Nucleus accumbens (tissue), 56 donors: ENCODE measurements around the gene BMP10.

Experiments
- DNase-seq, 56 donors: peaks; one replicate each; lab custom pipeline; 2025; lab: John Stamatoyannopoulos, UW

The BMP10 gene

DNA sequence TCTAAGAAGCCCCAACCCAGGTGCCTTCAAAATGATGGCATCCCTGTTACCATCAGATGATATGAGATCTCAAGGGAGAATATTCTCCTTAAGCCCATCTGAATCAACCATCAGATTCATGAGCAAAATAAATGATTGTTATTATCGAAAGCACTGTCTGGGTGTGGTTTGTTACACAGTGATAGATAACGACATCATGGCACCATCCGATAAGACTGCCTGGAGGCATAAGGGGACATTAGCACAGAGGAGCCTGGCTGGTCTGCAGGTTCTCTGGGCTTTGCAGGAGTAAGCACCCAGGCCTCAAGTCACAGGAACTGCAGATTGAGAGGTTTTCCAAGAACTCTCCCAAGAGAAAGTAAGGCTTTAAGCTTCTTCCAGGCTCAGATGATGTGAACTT, 15.6 kb downstream of the BMP10 start:
- DNase-seq, result no peak

DNA sequence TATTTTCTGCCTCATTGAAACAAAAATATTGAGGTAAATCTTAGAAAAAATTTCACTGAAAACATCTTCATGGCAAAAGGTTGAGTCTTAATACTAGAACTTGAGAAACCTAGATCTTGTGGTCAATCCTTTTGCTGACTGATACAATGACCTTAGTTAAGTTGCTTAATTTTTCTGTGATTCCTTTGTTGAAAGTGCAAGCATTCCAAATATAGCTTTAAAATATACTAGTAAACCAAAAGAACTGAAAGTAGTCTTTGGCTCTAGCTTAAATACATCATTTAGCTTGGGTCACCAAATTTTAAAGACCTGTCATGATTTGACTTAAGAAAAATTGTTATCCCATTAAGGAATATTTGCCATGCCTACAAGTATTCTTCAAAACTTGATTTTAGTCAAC, 16.7 kb downstream of the BMP10 start:
- no peak for DNase-seq

DNA sequence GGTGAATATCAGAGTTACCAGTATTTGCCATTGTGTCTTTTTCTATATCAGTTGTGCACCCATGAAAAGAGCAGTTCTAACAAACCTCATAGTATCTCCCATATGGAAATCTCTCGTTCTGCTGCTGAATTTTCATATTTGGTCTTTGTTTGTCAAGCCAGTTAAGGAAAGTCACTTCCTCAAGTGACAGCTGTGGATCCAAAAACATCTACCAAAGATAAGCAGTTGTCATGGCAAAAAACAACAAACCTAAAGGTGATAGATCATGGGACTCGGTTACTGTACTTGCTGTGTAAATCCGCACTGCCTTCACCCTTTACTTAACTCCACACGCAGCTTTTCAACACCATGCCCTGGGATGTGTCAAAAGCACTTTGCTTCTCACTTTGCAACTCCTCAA, 17.3 kb downstream of the BMP10 start:
- no peak for DNase-seq

DNA sequence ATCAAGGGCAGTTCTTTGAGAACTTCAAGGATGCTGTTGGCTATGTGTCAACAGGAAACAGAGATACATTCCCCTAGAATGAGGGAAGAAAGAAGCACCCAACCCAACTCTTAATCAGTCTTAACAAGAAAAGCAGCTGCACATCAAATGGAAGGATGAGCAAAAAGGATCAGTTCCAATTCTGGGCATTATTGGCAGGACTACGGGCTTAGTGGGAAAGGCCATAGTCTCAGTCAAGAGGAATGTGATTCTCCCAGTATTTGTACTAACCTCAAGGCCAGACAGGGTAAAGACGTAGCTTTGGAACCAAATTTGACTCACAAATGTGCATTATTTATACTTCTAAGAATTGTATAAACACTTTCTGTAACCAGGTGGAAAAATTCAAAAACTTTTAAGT, 18.2 kb downstream of the BMP10 start:
- DNase-seq, result no peak

DNA sequence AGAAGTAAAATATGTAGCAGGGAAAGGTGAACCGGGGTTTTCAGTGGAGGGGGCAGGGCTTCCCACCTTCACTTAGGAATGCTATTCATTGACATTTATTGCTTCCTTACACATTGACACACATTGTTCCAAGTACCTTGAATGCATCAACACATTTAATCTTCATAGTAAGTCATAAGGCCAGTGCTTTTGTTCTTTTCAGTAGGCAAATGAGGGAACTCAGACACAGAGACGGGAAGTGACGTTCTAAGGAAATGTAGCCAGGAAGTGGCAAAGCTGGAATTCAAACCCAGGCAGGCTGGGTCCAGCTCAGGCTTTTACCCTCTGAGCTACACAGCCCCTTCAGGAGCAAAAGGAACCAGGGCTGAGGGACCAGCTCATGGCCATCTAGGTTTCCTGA, 20.7 kb downstream of the BMP10 start:
- no peak for DNase-seq

DNA sequence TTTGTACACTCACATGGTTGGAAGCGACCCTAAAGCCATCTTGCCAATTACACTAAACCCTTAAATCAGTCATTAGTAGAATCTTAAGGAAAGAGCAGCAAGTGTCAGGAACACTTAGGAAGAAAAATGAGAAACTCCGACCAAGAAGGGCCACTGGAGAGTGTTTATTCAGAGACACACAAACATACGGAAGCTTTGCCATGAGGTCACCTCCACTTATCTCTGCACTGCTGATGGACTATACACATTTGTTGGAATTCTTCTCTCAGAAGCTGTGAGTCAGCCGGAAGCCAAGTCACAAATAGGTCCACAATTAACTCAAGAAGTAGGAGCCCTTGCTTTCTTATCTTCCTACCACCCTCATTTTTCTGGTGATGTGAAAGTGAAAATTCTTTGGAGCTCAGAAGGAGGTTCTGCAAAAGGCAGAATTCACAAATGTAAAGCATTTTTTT, 21.6 kb downstream of the BMP10 start:
- no peak for DNase-seq

DNA sequence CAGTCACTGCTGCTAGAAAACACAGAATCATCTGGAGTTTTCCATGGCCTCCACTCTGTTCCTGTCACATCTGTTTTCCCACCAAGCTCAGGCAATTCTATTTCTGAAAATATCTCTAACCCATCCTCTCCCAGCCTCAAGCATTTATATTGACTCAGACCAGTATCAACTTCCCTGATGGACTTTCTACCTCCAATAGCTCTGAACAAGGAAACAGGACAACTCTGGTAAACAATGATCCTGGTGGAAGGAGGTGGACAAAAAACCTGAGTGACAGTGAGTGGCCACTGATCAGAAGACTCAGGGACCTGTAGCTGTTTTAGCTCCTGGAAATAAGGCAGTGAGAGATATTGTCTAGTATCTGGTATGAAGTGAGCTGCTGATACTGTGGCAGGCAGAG, 23.4 kb downstream of the BMP10 start:
- DNase-seq, result no peak

DNA sequence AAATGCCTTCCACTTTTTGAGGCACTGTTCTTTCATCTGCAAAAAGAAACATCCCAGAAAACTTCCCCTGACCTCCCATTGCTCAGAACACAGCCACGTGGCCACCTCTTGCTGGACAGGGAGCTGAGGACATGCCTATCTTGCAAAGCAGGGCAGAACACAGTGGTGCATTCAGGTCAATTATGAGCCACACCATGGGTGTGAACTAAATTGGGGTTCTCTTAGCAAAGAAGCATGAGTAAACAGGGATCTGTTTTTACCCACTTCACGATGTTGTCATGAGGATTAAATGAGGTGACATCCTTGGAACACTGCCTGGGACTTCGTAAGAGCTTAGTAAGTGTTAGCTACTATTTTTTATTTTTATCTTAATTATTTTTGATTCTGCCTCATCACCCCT, 25.1 kb downstream of the BMP10 start:
- DNase-seq, result no peak

DNA sequence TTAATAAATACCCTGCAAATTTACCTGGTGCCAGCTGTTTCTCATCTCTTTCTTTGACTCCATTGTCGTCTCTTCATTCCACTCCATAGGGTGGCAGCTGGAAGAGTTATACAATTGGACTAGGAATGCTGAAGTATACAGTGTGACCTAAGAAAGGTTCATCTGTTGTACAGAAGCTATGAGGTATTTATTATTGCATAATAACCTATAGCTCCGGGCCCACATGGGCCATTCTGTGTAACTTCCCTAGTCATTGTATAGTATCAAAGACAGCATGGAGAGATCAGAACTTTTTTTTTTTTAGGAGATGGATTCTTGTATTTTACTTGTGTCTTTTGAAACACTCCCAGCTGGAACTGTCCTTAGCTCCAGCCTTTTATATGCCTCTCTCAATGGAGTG, 26.2 kb downstream of the BMP10 start:
- no peak for DNase-seq

DNA sequence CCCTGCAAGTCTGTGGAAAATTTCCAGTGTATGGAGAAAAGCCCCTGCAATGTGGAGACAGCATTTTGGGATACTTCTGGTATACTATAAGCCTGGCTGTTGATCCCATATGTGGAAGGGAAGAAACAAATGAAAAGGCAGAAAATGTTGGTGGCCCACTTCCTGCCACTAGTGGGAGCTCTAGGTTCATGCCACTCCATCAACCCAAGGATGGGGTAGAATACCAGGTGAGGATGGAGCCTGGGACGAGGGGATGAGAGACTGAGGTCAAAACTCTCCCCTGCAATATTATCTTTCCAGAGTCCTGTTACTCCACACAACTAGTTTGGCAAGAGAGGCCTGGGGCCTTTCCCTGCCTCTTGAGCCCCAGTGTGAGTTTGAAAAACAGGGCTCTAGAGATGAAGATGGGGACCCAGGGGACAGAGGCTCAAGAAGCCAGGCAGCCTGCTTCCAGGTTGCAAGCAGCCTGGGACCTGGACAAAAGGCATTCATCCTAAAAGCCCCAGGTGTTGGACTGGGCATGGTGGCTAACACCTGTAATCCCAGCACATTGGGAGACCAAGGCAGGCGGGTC, 31.9 kb downstream of the BMP10 start:
- no peak for DNase-seq

DNA sequence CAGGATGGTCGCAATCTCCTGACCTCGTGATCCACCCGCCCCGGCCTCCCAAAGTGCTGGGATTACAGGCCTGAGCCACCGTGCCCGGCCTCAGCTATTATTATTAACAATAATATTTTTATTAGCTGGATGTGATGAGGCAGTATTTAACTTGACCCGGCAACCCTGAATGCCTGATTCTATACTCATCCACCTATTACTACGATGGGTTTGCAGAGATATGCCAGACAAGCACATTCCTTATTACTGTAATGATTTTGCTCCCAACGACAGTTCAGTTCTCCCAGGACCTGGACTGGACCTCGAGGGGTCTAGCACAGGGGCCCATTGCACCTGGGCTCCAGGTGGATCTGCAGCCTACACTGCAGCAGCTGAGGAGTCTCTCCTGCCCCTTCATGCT, 32.6 kb downstream of the BMP10 start:
- no peak for DNase-seq

DNA sequence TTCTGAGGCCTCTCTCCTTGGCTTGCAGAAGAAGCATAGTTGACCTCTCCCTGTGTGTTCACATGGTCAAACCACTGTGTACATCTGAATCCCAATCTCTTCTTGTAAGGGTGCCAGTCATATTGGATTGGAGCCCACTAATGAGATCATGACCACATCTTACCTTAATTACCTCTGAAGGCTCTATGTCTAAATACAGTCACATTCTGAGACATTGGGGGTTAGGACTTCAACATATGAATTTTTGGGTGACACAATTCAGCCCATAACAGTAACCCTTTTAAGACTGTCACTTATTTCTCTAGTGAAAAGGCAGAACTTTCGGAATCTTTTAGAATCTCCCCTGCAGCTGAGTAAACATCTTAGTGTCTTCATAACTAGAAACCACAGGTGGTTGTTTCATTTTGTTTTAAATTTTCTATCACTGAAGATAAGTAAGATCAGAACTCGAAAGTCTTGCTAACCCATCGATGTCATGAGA, 33.3 kb downstream of the BMP10 start:
- DNase-seq, result no peak

DNA sequence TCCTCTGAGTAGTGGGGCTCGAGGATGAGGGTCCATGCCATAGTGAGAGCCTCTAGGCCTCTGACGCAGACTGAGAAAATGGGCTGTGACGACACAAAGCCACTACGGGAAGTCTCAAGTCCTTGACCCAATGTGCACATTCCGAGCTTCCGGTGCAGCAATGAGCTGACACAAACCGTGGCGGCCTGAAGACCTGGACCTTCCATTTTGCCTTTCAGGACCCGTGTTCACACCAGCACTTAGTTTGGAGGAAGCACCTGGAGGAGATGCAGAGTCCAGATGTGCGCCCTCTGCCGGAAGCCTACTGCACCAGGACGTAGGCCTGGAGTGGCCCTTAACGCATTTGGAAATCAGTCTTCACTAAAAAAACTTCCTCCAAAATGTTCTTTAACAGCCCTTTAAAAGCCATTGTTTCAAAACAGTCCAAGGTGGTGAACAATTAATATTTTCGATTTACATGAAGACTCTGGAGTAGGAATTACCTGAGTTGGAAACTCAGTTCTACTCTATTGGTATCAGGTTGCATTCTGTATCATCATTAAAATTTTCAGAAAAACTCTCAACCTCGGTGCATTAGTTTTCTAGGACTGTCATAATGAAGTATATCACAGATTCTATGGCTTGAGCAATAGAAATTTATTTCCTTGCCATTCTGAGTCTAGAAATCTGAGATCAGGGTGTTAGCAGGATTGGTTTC, 33.9 kb downstream of the BMP10 start:
- DNase-seq, result peak in 9 of 56 donors; percentile 1 to 44 (median 12)

DNA sequence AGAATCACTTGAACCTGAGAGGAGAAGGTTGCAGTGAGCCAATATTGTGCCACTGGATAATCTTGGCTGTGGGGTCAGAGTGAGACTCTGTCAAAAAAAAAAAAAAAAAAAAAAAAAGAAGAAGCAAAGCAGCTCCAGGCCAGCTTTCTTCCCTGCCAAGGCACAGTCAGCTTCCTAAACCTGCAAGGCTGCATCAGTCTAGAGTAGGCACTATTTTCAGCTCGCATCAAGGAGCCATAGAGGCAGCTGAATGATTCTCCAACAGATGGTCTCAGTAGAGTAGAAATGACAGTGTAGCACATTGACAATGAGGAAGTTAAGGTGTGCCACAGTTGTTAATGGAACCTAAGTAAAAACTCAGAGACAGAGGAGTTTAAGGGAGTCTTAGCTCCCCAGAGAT, 35.6 kb downstream of the BMP10 start:
- no peak for DNase-seq

DNA sequence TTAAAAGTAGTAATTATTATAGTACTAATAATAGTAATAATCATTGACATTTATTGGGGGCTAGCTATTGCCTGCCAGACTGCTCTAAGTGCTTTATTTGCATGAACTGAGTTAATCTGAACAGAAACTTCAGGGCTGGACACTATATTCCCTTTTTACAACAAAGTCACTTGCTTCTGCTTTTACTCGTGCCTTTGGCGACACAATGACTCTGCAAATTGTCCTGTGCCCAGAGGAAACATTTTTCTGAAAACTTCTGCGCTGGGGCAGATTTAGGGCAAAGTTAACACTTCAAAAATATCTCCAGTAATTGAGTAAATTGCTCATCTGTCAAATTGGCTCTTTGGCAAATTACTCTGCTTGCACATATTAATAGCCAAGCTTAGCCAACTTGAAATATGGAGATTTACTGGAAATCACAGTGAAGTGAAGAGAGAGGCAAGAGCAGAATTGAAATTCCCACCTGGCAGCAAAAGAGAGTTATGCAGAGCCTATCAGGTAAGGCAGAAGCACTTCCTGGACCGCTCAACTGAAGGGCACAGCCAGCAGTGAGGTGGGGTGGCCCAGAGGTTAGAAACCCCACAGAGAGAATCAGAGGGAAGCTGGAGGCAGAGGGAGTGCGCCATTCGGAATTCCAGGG, 36.3 kb downstream of the BMP10 start:
- no peak for DNase-seq

DNA sequence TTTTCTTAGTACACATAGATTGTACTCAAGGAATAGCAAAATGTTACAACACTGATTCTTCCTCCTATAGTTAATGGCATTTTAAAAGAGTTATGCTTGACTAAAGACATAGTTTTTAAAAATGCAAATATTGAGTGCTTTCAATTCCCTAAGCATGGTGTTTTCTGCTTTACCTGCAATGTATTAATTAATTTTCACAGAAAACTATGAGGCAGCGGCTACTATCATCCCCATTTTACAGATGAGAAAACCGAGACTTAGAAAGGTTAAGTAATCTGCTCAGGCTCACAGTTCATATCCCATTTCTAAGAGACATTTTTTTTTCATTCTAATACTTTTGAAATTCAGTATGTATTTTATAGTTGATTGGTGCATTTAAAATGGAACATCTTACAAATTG, 38.0 kb downstream of the BMP10 start:
- no peak for DNase-seq

DNA sequence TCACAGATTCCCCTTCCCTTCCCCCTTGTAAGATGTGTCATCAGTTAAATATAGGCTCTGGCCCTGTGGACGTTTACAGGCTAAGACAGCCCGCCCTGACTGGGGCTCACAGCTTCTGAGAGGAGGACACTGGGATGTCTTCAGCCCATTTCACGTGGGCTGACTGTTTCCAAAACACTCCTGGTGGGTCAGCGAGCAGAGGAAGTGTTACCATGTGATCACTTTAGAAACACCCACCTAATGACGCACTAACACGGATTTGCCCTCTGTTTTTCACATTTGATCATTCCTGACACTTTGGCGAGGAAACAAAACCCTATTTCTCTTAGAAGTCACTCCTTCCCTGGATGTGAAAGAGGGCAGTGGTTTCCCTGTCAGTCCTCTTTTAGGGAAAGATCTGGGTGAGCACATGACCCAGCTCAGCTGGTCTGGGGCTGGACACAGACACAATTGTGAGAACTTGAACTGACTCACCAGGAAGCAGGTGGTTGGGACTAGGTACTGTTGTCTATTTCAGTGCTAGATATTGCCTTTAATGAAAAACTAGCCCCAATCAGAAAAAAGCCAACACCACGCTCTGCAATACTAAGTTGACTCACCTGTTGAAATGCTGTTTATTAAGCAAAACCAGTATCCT, 38.8 kb downstream of the BMP10 start:
- DNase-seq, result peak in 32 of 56 donors; percentile 4 to 74 (median 40)

DNA sequence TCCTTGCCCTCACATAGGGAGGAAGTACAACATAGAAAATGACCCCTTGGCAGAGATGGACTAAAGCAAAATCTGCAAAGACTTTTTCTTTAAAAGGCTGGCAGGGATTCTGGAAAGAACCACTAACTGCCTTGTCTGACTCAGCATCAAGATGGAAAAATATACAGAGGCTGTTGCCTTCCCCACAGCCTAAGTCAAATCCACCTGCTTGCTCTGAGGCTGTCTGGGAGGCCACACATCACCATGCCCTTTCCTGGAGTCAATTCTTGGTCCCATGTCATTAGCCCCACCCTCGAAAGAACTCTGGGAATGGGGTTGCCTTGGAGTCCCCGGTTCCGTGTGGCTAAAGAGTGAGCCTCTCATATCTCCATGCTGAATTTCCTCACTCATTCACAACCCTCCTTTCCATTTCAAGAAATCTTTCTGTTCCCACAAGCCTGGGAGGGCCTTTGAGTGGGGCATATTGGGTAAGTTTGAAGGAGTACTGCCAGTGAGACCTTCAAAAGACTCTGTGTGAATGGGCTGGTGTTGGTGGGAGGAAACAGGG, 39.4 kb downstream of the BMP10 start:
- peak in 1 of 56 donors; percentile 47 for DNase-seq

DNA sequence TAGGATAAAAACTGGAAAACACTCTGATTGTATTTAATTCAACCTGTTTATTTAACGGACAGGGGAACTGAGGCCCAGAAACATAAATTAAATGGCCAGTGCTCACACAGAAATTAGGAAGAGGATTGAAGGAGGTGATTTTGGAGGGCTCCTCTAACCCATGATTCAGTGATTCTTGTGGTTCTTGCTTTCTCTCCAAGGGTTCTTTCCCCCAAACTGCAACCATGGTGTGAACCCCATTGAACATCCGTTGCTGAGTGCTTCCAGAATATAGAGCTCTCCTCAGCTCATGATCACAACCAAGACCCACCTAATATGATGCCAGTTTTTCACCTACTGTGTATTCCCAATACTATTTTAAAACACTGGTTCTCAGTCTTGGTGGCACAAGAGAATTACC, 41.4 kb downstream of the BMP10 start:
- DNase-seq, result no peak

DNA sequence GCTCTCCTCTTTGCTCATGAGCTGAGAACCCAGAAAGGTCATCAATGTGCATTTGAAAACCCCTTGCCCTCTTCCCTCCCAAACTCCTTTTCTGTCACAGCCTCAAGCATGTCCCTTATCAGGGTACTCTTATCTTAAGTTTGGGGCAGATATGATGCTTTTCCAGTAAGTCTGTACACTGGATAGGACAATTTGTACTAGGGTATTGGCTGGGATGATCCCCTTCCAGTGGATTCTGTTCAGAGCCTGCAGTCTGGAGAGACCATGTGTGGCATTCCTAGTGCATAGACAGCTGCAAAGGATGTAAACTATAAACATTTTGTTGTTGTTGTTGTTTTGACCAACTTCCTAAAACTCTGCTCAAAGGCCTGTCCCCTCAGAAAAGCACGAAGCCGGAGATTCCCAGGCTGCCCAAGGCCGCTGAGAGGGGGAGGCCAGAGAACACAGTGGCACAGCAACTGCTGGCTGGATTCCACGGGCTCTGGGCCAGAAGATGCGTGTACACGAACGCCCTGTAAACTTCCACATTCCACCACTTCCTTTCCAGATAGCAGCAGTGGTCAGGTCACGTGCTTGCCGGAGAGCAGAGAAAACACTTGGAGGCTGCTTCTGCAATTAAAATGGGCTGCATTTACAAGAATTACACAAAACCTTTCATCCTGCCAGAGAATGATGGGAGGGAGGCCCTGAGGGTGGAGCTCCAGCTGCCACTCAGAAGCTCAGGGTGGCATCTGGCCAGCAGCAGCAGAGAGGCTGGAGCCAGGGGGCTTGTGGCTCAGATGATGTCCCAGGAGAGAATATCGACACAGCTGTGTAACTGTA, 42.1 kb downstream of the BMP10 start:
- DNase-seq, result peak in 55 of 56 donors; percentile 17 to 95 (median 79)
